IMR-90 (cell line): ENCODE results near the gene PPL. TPM values are rescaled to one million over a fixed set of nuclear protein-coding genes. Genes with fewer than 3 reads are reported as not detected.

Experiments
- ATAC-seq: fragments of 200-7000 bp; cut with Tn5 transposase; 2 replicates; pipeline ENCODE4 v1.9.1; 2020; ENCODE audit warnings: low read depth, mild to moderate bottlenecking, moderate library complexity
- BruUV-seq: library from RNA; stranded (reverse); fragments of 400-500 nt; replicated peaks from 2 replicates; lab custom pipeline; 2021; lab: Mats Ljungman, UMichigan
- CTCF ChIA-PET: fragments of 300-600 bp; formaldehyde crosslinking; extraction: SDS; loops from one replicate; lab custom pipeline; 2021; ENCODE audit warnings: antibody characterized with exemption; lab: Yijun Ruan, JAX
- POLR2A ChIA-PET: fragments of 300-600 bp; sonication (Branson Sonifier 250); formaldehyde crosslinking; loops from one replicate; lab custom pipeline; 2022; ENCODE audit warnings: antibody characterized with exemption; ENCODE audit not compliant: unreplicated experiment; lab: Charles Lee
- DNase-seq: peaks from one replicate; pipeline ENCODE4 v3.0.0; 2013
- H2AFZ ChIP-seq: replicated peaks from 2 replicates; pipeline ENCODE3; 2013; ENCODE audit warnings: low read length, mild to moderate bottlenecking; ENCODE audit not compliant: poor library complexity
- H2AK5ac ChIP-seq: 2 replicates; pipeline ENCODE4 v1.6.1; 2013; ENCODE audit warnings: low read depth, low read length, inconsistent platforms
- H2AK9ac ChIP-seq: replicated peaks from 2 replicates; pipeline ENCODE3; 2013; ENCODE audit warnings: mild to moderate bottlenecking, low read depth, low read length, moderate library complexity; ENCODE audit not compliant: poor library complexity
- H2BK120ac ChIP-seq: 2 replicates; pipeline ENCODE4 v1.6.1; 2013; ENCODE audit warnings: low read depth, low read length, inconsistent platforms
- H2BK15ac ChIP-seq: 3 replicates; pipeline ENCODE4 v1.6.1; 2013; ENCODE audit warnings: low read depth, low read length, inconsistent platforms
- H2BK20ac ChIP-seq: 2 replicates; pipeline ENCODE4 v1.6.1; 2013; ENCODE audit warnings: low read depth, mild to moderate bottlenecking, inconsistent platforms, low read length, moderate library complexity
- H2BK5ac ChIP-seq: 2 replicates; pipeline ENCODE4 v1.6.1; 2013; ENCODE audit warnings: mild to moderate bottlenecking, low read depth, low read length, inconsistent platforms; ENCODE audit not compliant: poor library complexity, severe bottlenecking
- H3K14ac ChIP-seq: replicated peaks from 2 replicates; pipeline ENCODE4 v1.6.1; 2013; ENCODE audit warnings: low read depth, low read length, inconsistent platforms
- H3K18ac ChIP-seq: 2 replicates; pipeline ENCODE4 v1.6.1; 2013; ENCODE audit warnings: low read depth, low read length, control low read depth
- H3K23ac ChIP-seq: 2 replicates; pipeline ENCODE4 v1.6.1; 2013; ENCODE audit warnings: low read depth, low read length, inconsistent platforms
- H3K27ac ChIP-seq: 2 replicates; pipeline ENCODE4 v1.5.1; 2013; ENCODE audit warnings: mild to moderate bottlenecking, control low read depth, low read length; ENCODE audit not compliant: insufficient read depth
- H3K27me3 ChIP-seq: 2 replicates; pipeline ENCODE4 v1.6.1; 2013; ENCODE audit warnings: low read length; ENCODE audit not compliant: control insufficient read depth, insufficient read depth
- H3K36me3 ChIP-seq: 2 replicates; pipeline ENCODE4 v1.6.1; 2013; ENCODE audit warnings: low read length, mixed read lengths; ENCODE audit not compliant: control insufficient read depth, insufficient read depth
- H3K4ac ChIP-seq: 2 replicates; pipeline ENCODE4 v1.6.1; 2013; ENCODE audit warnings: low read depth, low read length, inconsistent platforms
- H3K4me1 ChIP-seq: 2 replicates; pipeline ENCODE4 v1.6.1; 2013; ENCODE audit warnings: low read length, mixed read lengths; ENCODE audit not compliant: control insufficient read depth, insufficient read depth
- H3K4me2 ChIP-seq: 2 replicates; pipeline ENCODE4 v1.6.1; 2013; ENCODE audit warnings: low read depth, mild to moderate bottlenecking, control low read depth, low read length, moderate library complexity
- H3K4me3 ChIP-seq: 2 replicates; pipeline ENCODE4 v1.5.1; 2013; ENCODE audit warnings: low read depth, mild to moderate bottlenecking, control low read depth, low read length, moderate library complexity; ENCODE audit not compliant: insufficient read depth
- H3K56ac ChIP-seq: 2 replicates; pipeline ENCODE4 v1.6.1; 2013; ENCODE audit warnings: low read length, inconsistent platforms; ENCODE audit not compliant: insufficient read depth; ENCODE audit errors: extremely low read depth
- H3K79me1 ChIP-seq, 2 experiments: 2 replicates each; pipeline ENCODE4 v1.6.1; 2013; ENCODE audit warnings: low read length in 2 of 2, inconsistent platforms in 1 of 2, low read depth in 1 of 2
- H3K9ac ChIP-seq: 2 replicates; pipeline ENCODE4 v1.6.1; 2013; ENCODE audit warnings: low read depth, low read length, control low read depth
- H3K9me1 ChIP-seq: 2 replicates; pipeline ENCODE4 v1.6.1; 2013; ENCODE audit warnings: low read length, inconsistent platforms; ENCODE audit not compliant: insufficient read depth
- H3K9me3 ChIP-seq: 2 replicates; pipeline ENCODE4 v1.6.1; 2013; ENCODE audit warnings: low read length; ENCODE audit not compliant: control insufficient read depth, insufficient read depth
- H4K20me1 ChIP-seq: 2 replicates; pipeline ENCODE4 v1.6.1; 2013; ENCODE audit warnings: low read length, inconsistent platforms; ENCODE audit not compliant: insufficient read depth
- H4K5ac ChIP-seq: 2 replicates; pipeline ENCODE4 v1.6.1; 2013; ENCODE audit warnings: mild to moderate bottlenecking, low read depth, low read length, control low read depth
- H4K8ac ChIP-seq, 2 experiments: 2 replicates each; pipeline ENCODE4 v1.6.1; 2013; ENCODE audit warnings: low read depth in 2 of 2, low read length in 2 of 2, control low read depth in 1 of 2, inconsistent platforms in 1 of 2
- H4K91ac ChIP-seq: 2 replicates; pipeline ENCODE4 v1.6.1; 2013; ENCODE audit warnings: low read depth, low read length, inconsistent platforms; ENCODE audit not compliant: insufficient read depth
- BHLHE40 ChIP-seq: fragments of 150-350 bp; IDR thresholded peaks from 2 replicates; pipeline ENCODE4 v1.6.1; 2016; ENCODE audit warnings: mild to moderate bottlenecking, low read depth, low read length
- CEBPB ChIP-seq: IDR thresholded peaks from 2 replicates; pipeline ENCODE4 v1.6.1; 2012; ENCODE audit warnings: low read depth, low read length, improper control_type of control experiment
- NFE2L2 ChIP-seq: fragments of 150-350 bp; IDR thresholded peaks from 2 replicates; pipeline ENCODE4 v1.6.1; 2016; ENCODE audit warnings: low read depth, mild to moderate bottlenecking, low read length
- SMC3 ChIP-seq: fragments of 150-350 bp; IDR thresholded peaks from 2 replicates; pipeline ENCODE4 v1.6.1; 2016; ENCODE audit warnings: low read depth, mild to moderate bottlenecking, antibody characterized with exemption, low read length, moderate library complexity
- WGBS, 2 experiments: methylation state at CpG; one replicate each; pipeline versions ENCODE4 v1.1.5 to v1.1.7; 2013; ENCODE audit warnings: missing lambda C conversion rate in 2 of 2; ENCODE audit not compliant: insufficient read length in 1 of 2; ENCODE audit errors: extremely low coverage in 2 of 2; 5-methylcytosine and 5-hydroxymethylcytosine counted together
- dilution Hi-C: fragments of 300-500 bp; cut with HindIII; formaldehyde crosslinking; loops from one replicate; pipeline ENCODE4 v1.14.3; 2018; ENCODE audit warnings: low sequenced_read_pairs; ENCODE audit not compliant: unreplicated experiment
- in situ Hi-C: fragments of 300-500 bp; cut with MboI; formaldehyde crosslinking; loops from 3 replicates; pipeline ENCODE4 v1.14.3; 2019; ENCODE audit warnings: low sequenced_read_pairs, inconsistent platforms, mixed read lengths
- intact Hi-C: fragments of 100-400 bp; cut with micrococcal nuclease; formaldehyde crosslinking; loops from 2 replicates; pipeline ENCODE4 v1.10.0; 2022
- polyA plus RNA-seq, 3 experiments: library from polyadenylated mRNA; depleted of rRNA; stranded (reverse); fragments of >200 nt; gene quantifications; 2 replicates each; pipeline ENCODE4 v1.2.3, GENCODE V29; 2012; ENCODE audit warnings: low replicate concordance in 1 of 3
- total RNA-seq: library from RNA; depleted of rRNA; stranded (reverse); fragments of >200 nt; gene quantifications from 2 replicates; pipeline ENCODE4 v1.2.3, GENCODE V29; 2012

PPL gene
- total and polyA plus RNA-seq, 2 of the 4 experiments (the other 2 are of a cell fraction), result 0.34 to 0.36 TPM

DNA sequence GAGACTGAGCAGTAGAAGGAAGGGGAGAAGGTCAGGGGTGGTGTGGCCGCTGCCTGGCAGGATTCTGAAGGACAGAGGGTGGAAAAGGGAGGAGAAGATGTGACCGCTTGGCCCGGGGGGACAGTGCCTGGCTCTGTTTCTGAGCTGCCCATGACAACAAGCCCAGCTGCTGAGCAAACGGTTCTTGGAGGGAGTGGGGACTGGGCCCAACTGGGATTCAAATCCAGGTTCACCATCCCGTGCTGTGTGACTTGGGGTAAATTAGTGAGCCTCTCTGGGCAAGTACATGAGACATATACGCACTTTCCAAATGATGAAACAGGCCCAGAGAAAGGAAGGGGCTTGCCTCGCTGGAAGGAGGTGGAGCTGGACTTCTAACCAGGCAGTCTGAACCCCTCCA is 44.5 kb upstream of the PPL start:
- in situ Hi-C loops, result no loop called here
- Histone ChIP-seq H4K20me1 (no peaks in the 10 kb centered on the region), H2BK120ac (no peak overlapping the region), H3K56ac (no peak overlapping the region), H2AK5ac (no peak overlapping the region), H3K79me1 (no peaks in the 10 kb centered on the region), H4K5ac (no peak overlapping the region), H2AK9ac (no peak overlapping the region), H3K9me1 (no peaks in the 10 kb centered on the region), H4K8ac (no peak overlapping the region), H3K27ac (no peak overlapping the region), H3K14ac (no peak overlapping the region), H3K4me2 (no peak overlapping the region), H3K23ac (no peak overlapping the region), H4K91ac (no peak overlapping the region), H2BK5ac (no peak overlapping the region), H2AFZ (no peak overlapping the region), H2BK15ac (no peak overlapping the region), H3K18ac (no peak overlapping the region), H3K4me1 (no peaks in the 10 kb centered on the region), H3K4me3 (no peak overlapping the region), H3K27me3 (peaks cover 21% of the 10 kb centered on the region), H3K4ac (no peak overlapping the region), H2BK20ac (no peak overlapping the region), H3K9ac (no peak overlapping the region), H3K9me3 (no peaks in the 10 kb centered on the region), H3K36me3 (no peaks in the 10 kb centered on the region)
- intact Hi-C loops, result no loop called here
- BruUV-seq, result no TSS peak
- 75% methylated on average over 2 of the region's 7 CpGs; no CpG with 5 or more reads in 1 of the 2 experiments for WGBS, 2 experiments
- ChIA-PET CTCF (no interaction called here), POLR2A (no interaction called here)
- dilution Hi-C loops, result no loop called here
- TF ChIP-seq BHLHE40 (no peak), NFE2L2 (no peak), CEBPB (no peak), SMC3 (no peak)
- no peak for DNase-seq
- no peak; the same call in 1 of the 2 replicates for ATAC-seq
